ENCODE data around the gene SLC16A8. TPM values are rescaled to one million over a fixed set of nuclear protein-coding genes. Genes with fewer than 3 reads are reported as not detected.

SLC16A8 gene
- polyA plus RNA-seq, 1 experiment = not detected

- POLR2A ChIA-PET = interaction anchor here (1.0 kb wide), 1 partner anchor 15 kb away, joined by 3 read pairs; no protein-coding TSS in a partner anchor
- TF ChIP-seq CTCF (IDR thresholded peaks at IDR 0.05; ENCODE audit: low read depth, low read length) = no peak
Observed at GRCh38 chr22:38049812-38050619, 34.0 kb downstream of the SLC16A8 start.

GRCh38 chr22:38046070-38046748 is 37.8 kb downstream of the SLC16A8 start:
- Histone ChIP-seq H3K9me3 (ENCODE audit: control insufficient read depth, insufficient read depth, low read length) (no peaks in the 10 kb centered on the region), H3K4me3 (ENCODE audit: low read depth, low read length) (no peak overlapping the region), H3K27ac (ENCODE audit: low read depth, low read length) (no peak overlapping the region), H3K27me3 (ENCODE audit: control insufficient read depth, insufficient read depth, low read length) (peaks cover 6% of the 10 kb centered on the region)
- no peak for DNase-seq (ENCODE audit: low read depth, low spot score)
- POLR2A ChIA-PET = no interaction called here
- TF ChIP-seq CTCF (IDR thresholded peaks at IDR 0.05; ENCODE audit: low read depth, low read length) = no peak
- CTCF ChIA-PET = no interaction called here

More at GRCh38 chr22:38049812-38050619, 34.0 kb downstream of the SLC16A8 start:
- H3K4me3 ChIP-seq (ENCODE audit: low read depth, low read length) = no peak overlapping the region
- CTCF ChIA-PET = interaction anchor here (0.5 to 1.0 kb wide), 5 partner anchors 20 to 675 kb away, joined by 3 to 4 read pairs (median 3); partner anchors contain the start of gene TOMM22
- DNase-seq (ENCODE audit: low read depth, low spot score) = no peak
- H3K27me3 ChIP-seq (ENCODE audit: control insufficient read depth, insufficient read depth, low read length) = peaks cover 6% of the 10 kb centered on the region
- H3K9me3 ChIP-seq (ENCODE audit: control insufficient read depth, insufficient read depth, low read length) = no peaks in the 10 kb centered on the region
- H3K27ac ChIP-seq (ENCODE audit: low read depth, low read length) = no peak overlapping the region

GRCh38 chr22:38043151-38044039 is 40.6 kb downstream of the SLC16A8 start:
- Histone ChIP-seq H3K4me3 (ENCODE audit: low read depth, low read length) (no peak overlapping the region), H3K27ac (ENCODE audit: low read depth, low read length) (no peak overlapping the region), H3K9me3 (ENCODE audit: control insufficient read depth, insufficient read depth, low read length) (peaks cover under 1% of the 10 kb centered on the region; the same call in 1 of the 2 replicates), H3K27me3 (ENCODE audit: control insufficient read depth, insufficient read depth, low read length) (peaks cover 2% of the 10 kb centered on the region)
- DNase-seq (ENCODE audit: low read depth, low spot score) = no peak
- POLR2A ChIA-PET = no interaction called here
- TF ChIP-seq CTCF (IDR thresholded peaks at IDR 0.05; ENCODE audit: low read depth, low read length) = no peak
- CTCF ChIA-PET = interaction anchor here (0.6 to 2.3 kb wide), 3 partner anchors 9 to 155 kb away, joined by 3 to 8 read pairs (median 3); no protein-coding TSS in a partner anchor

- peaks cover 3% of the 10 kb centered on the region; the same call in 1 of the 2 replicates for H3K9me3 ChIP-seq (ENCODE audit: control insufficient read depth, insufficient read depth, low read length)
- no peak for TF ChIP-seq CTCF (IDR thresholded peaks at IDR 0.05; ENCODE audit: low read depth, low read length)
- ChIA-PET CTCF (interaction anchor here (2.3 kb wide), 1 partner anchor 10 kb away, joined by 8 read pairs; no protein-coding TSS in a partner anchor), POLR2A (interaction anchor here (0.6 kb wide), 1 partner anchor 137 kb away, joined by 3 read pairs; no protein-coding TSS in a partner anchor)
- H3K27ac ChIP-seq (ENCODE audit: low read depth, low read length) = no peak overlapping the region
- DNase-seq (ENCODE audit: low read depth, low spot score) = no peak
- no peak overlapping the region for H3K4me3 ChIP-seq (ENCODE audit: low read depth, low read length)
- peaks cover 2% of the 10 kb centered on the region for H3K27me3 ChIP-seq (ENCODE audit: control insufficient read depth, insufficient read depth, low read length)
Observed at GRCh38 chr22:38042488-38042790, 41.5 kb downstream of the SLC16A8 start.

Data from AG04450 (cell line).